Measurements from ENCODE around the gene TBXAS1. TPM values are rescaled to one million over a fixed set of nuclear protein-coding genes. Genes with fewer than 3 reads are reported as not detected.

Gene TBXAS1
- total RNA-seq, 2 experiments from 2014 or later, result 1.5 to 1.8 TPM

DNA sequence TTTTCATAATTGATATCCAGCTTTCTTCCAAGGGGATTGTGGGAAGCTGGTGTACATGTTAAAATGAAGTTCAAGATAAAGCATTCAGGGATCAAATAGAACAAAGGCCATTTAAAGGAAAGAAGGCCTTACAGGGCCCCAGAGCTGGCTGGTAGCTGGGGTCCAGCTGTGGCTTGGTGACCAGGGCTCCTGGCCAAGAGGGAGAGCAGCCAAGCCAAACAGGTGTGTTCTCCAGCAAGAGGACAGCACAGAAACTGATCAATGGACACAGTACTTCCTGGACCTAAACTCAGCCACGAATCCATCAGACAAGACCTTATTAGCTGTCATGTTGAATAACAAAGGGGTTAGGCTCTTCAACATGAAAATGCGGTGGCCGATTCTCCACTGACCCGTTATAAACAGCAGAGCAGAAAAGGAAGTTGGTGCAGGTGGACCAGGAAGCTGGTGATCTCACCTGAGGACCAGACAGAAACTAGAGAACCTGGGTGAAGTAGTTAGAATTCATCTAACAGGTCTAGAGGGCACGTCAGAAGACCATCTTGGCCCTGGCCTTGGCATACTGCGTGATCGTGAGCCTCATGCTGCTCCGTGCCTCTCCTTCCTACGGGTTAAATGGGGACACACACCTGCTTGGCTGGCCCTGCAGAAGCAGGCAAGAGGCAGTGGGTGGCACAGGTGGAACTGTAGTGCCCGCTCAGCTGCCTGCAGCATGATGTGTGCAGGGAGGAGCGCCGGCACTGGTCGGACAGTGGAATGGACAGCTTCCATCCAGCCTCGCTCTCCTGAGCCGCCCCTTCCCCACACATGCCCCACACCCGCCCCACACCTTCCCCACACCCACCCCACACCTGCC, 179.9 kb downstream of the TBXAS1 start:
- ChIA-PET CTCF (no interaction called here), POLR2A (no interaction called here)

DNA sequence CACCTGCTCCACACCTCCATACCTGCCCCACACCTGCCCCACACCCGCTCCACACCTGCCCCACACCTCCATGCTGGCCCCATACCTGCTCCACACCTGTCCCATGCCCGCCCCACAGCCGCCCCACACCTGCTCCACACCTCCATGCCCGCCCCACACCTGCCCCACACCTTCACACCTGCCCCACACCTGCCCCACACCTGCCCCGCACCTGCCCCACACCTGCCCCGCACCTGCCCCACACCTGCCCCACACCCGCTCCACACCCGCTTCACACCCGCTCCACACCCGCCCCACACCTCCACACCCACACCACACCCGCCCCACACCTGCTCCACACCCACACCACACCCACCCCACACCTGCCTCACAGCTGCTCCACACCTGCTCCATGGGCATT, 180.7 kb downstream of the TBXAS1 start:
- ChIA-PET CTCF (interaction anchor here (0.6 kb wide), 1 partner anchor 82 kb away, joined by 3 read pairs; no protein-coding TSS in a partner anchor), POLR2A (no interaction called here)

DNA sequence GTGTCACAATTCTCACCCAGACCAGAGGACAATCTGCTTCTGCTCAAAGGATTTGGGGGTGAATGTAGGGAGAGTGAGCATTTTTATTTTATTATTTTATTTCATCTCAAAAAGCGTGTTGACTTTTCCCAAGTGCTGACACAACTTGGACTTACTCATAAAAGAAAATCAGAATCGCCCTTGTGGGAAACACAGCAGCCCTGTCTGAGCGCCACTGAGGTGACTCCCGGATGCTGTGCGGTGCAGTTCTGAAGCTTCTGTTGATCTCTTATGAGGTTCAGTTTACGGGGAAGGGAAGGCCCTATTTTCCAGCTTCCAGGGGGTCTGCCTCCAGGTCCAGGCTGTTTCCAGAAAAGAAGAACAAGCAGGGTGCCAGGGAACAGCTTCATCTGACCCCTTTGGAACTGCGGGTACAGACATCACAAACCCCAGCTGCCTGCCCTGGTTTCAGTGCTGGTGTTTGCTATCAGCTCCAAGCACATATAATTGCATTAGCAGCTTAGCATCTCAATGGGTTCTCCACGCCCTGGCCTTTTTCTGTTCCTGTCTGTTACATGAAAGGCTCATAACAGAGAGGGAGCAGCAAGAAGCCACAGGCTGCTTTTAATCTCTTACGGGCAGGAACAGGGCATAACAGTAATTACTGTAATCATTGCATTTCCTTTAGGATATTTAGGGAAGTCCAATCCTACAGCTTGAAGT, 181.3 kb downstream of the TBXAS1 start:
- ChIA-PET CTCF (interaction anchor here (0.6 kb wide), 1 partner anchor 82 kb away, joined by 3 read pairs; no protein-coding TSS in a partner anchor), POLR2A (no interaction called here)

DNA sequence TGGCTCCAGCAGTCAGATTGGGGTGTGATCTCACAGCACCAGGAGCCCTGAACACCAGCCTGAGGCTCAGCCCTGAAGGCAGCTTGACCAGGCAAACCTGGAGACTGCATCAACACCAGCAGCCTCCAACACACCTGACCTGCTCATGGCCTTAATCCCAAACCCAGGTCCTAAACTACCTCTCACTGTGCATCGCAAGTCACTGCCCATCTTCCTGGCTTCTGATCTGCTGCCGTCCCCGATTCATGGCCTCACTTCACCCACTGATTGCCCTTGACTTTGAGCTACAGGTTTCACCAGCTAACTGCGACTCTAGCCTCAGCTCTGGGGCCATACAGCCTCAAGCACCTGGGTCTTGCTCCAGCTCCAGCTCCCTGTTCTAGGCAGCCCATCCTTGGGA, 184.6 kb downstream of the TBXAS1 start:
- POLR2A ChIA-PET, result interaction anchor here (0.6 kb wide), 1 partner anchor 197 kb away, joined by 3 read pairs; no protein-coding TSS in a partner anchor
- CTCF ChIA-PET, result interaction anchor here (1.3 kb wide), 1 partner anchor 9 kb away, joined by 3 read pairs; no protein-coding TSS in a partner anchor

DNA sequence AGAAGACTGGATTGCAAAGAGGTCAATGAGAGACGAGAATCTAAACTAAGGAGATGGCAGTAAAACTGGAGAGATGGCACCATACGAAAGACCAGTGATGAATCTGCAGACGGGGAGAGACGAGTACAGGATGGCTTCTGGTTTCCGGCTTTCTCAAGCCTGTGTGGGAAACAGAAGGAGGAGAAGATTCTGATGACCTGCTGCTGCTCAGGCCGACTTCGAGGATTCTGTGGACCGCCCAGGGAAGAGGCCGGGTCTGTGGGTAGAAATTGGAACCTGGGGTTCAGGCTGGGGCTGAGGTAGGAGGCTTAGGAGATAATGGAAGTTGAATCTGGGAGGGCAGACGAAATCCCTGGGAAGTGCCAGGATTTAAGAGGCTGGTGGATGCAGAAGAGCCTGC, 185.1 kb downstream of the TBXAS1 start:
- ChIA-PET POLR2A (no interaction called here), CTCF (interaction anchor here (1.3 kb wide), 1 partner anchor 10 kb away, joined by 3 read pairs; no protein-coding TSS in a partner anchor)

DNA sequence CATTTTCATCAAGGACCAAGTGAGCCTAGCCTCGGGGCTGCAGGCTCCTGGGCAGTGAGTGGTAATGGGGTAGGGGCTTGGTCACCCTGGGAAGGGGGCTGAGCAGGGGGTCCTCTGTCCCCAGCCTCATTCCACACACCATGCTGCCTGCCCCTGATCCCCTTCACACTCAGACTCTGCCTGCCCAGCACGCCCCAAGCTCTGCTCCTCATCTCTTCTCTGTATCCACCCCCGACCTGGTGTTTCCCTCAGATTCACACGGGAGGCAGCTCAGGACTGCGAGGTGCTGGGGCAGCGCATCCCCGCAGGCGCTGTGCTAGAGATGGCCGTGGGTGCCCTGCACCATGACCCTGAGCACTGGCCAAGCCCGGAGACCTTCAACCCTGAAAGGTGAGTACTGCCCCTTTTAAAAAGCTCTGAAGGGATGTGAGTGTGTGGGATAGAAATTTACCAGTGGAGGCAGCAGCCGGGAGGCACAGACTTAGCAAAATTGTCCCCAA, 186.5 kb downstream of the TBXAS1 start:
- ChIA-PET POLR2A (no interaction called here), CTCF (interaction anchor here (1.1 kb wide), 1 partner anchor 13 kb away, joined by 3 read pairs; no protein-coding TSS in a partner anchor)

DNA sequence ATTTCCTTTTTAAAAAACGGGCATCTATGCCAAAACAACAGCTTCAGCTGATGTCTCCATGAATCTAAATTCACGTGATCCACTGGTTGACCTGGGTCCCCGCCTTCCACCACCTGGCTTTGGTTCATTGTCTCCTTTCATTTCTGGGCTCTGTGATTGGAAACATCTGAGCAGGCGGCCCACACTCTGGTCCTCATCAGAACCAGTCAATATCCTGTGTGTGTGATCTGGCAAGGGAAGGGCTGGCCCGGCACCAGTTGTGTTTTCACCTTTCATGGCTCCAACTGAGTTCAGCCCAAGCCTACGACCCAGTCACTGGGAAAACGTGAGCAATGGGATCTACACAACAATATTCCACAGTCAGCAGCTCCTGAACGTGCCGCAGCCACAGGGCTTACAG, 187.5 kb downstream of the TBXAS1 start:
- CTCF ChIA-PET, result interaction anchor here (1.1 kb wide), 1 partner anchor 14 kb away, joined by 3 read pairs; no protein-coding TSS in a partner anchor
- POLR2A ChIA-PET, result no interaction called here

DNA sequence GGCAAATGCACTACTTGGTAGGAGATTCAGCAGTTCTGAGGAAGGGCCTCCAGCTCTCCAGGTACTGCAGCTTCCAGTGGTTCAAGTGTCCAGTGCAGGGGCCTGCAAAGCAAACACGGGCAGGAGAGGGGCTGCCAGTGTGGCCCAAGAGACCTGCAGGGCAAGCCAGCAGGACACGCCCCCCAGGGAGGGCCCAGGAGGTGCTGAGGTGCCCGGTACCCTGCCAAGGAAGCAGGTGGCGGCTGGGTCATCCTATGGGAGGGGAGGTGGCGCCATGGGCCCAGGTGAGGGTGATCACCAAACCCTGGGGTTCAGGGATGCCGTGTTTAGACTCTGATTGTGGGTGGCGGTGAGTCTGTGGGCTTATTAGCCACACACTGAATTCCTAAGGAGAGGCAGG, 188.0 kb downstream of the TBXAS1 start:
- POLR2A ChIA-PET, result no interaction called here
- CTCF ChIA-PET, result no interaction called here

DNA sequence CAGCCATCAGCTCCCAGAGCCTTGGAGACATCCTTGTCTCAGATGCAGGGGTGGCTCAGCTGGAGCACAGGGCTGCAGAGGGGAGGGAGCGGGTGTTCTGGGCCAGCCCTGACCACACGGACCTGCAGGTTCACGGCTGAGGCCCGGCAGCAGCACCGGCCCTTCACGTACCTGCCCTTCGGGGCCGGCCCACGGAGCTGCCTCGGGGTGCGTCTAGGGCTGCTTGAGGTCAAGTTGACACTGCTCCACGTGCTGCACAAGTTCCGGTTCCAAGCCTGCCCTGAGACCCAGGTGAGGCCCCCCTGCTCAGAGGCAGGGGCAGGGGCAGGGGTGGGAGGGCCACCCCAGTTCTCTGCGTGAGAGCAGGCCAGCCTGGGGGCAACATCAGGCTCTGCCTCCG, 188.5 kb downstream of the TBXAS1 start:
- CTCF ChIA-PET, result no interaction called here
- POLR2A ChIA-PET, result no interaction called here

DNA sequence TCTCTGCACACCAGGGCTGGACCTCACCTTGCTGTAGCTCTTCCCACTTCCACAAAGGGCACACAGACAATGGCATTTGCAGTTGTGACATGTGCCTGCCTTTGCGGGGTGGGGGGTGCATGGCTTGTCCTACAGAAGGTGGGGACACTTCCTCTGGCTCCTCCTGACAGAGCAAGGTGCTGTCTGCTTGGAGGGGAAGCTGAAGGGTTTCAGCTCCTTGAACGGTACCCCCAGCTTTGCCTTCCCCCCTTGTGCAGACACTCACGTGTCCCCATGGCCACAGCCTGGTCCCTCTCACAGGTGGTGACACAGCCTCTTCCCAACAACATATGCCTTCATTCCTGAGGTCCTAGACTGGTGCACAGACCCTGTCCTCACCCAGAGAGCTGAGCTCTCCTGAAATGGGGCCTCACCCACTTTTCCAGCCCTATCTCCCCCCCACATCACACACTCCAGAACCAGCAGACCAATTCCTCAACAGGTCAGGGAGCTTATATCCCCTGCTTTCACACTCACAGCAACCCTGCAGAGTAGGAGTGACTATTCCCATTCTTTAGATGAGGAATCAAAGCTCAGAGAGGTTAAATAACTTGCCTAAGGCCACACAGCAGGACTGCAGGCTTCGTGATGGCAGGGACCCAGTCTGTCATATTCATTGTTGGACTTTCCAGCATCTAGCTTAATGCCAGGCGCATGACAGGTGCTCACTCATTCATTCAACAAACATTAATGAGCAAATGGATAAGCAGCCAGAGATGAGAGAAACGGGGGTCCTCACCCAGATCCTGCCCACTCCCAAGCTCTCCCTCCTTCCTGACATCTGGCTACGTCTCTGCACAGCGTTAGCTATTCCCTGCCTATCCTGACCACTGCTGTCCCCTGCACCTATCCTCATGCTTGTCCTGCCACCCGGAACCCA, 189.3 kb downstream of the TBXAS1 start:
- CTCF ChIA-PET, result no interaction called here
- POLR2A ChIA-PET, result no interaction called here

DNA sequence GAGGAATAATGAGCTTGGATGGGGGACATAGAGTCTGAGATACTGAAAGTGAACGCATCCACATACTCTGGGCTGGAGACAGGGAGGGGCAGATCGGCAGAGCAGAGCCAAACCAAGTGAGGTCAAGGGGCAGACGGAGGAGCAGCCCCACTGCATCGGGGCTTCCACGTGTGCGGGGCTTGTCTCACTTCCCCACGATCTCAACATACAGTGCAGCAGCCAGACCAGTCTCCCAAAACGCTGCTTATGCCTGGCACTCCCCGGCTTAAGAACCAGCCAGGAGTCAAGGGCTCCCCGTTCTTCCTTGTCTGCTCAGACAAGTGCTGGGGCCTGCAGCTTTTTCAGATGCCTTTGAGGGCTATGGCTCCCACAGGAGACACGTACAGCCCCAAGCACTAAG, 190.1 kb downstream of the TBXAS1 start:
- CTCF ChIA-PET, result no interaction called here

DNA sequence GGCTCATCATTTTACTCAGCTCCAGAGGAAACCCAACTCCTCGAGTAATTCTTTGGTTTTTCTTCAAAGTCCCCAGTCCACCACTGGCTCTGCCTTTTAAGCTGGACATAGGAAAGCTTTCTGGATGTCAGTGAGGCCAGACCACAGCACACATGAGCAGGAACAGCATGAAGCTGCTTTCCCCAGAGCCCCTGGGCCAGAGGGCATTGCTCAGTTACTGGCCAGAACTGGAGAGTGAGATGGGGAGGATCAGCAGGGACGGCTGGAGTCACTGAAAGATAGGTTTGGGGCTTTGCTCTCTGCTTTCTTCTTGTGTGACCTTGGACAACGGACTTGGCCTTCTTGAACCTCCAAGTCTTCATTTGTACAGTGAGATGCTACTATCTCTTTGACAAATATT, 190.5 kb downstream of the TBXAS1 start:
- POLR2A ChIA-PET, result no interaction called here
- CTCF ChIA-PET, result no interaction called here

More for the DNA sequence above, 190.1 kb downstream of the TBXAS1 start:
- POLR2A ChIA-PET, result no interaction called here

DNA sequence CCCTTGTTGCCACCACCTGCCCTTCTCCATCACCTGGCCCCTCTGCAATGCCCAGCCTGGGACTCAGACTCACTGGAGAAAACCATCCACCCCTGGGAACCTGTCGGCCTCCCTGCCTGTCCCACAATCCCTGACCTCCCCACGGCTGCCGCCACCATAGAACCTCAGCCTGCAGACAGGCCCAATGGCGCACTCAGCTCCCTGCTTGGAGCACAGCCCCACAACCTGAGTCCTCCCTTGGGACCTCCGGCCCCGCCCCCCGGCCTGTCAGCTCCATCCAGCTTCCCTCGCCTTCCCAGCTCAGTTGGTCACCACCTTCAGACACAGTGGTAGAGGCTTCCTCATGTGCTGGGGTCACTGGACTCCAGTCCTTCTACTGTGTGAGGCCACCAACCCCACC, 192.5 kb downstream of the TBXAS1 start:
- ChIA-PET CTCF (no interaction called here), POLR2A (no interaction called here)

DNA sequence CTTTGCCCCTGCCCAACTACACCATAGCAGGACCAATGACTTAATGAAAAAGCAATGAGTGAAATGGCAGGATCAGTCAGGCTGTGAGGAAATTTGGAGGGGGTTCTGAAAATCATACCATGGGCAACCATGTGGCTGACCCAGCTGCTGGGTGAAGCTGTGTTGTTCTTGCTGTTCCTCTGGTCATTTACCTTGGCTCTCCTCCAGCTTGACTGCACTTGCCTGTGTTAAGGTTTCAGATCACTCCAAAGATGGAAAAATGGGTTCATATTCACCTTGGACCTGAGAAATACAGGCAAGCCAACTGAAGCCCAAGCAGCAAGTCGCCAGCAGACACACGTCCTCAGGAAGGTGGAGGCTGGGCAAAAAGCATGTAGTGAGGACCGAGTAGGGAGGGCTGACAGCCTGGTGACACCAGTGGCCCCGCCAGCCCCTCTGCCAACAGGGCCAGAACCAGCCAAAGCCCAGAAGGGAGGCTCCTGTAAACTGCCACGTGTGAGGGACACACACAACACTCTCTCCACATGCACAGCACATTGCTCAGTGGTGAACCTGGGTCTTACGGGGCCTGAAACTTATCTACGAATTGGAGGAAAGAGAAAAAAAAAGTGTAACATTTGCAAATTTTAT, 193.6 kb downstream of the TBXAS1 start:
- POLR2A ChIA-PET, result no interaction called here
- CTCF ChIA-PET, result no interaction called here

DNA sequence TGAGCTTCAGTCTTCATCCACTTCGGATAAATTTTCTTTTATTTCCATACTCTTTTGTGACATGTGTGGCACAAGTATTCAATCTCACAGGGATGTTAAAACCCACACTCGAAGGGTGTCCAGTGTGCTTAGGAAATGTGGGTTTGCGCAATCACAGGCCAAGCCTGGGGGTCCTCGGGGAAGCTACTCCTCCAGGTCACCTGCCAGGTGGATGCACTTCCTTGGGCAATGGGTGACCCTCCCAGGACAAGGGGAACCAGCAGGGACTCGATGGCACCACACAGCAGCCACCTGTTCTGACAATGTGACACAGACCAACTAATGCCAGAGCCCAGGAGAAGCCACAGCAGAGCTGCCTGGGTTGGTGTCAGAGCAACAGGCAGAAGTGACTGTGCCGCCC, 194.7 kb downstream of the TBXAS1 start:
- CTCF ChIA-PET, result no interaction called here
- POLR2A ChIA-PET, result no interaction called here

DNA sequence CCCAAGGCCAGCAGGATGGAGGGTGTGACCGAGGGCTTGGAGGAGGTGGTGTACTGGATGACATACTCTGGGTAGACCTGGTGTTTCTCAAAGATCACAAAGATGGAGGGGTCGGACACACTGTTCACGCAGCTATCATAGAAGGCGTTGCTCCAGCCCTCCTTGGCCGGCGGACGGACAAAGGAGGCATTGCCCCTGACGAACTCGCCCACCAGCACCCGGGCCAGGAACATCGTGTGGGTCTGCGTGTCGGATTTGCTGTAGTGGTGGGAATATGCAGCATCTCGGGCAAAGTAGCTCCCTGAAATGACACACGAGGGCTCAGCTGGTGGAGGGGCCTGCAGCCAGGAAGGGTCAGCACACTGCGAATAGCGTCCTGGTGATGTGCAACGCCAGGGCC, 195.5 kb downstream of the TBXAS1 start:
- POLR2A ChIA-PET, result no interaction called here
- CTCF ChIA-PET, result no interaction called here

DNA sequence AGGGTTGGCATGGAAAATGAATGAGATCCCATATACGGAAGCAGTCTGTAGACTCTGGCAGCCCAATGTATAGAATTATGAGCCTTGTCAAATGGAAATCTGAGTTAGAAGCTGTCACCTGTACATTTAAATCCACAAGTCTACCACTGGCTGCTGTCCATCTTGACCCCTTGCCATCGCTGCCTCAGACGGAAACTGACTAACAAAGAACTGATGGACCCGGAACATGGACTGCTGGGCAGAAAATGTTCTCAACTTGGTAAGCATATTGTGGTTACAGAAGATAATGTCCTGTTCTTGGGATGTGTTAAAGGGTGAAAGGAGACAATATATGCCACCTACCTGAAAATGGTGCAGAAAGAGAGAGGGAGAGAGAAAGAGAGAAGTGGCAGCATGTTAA, 196.2 kb downstream of the TBXAS1 start:
- ChIA-PET CTCF (no interaction called here), POLR2A (no interaction called here)

DNA sequence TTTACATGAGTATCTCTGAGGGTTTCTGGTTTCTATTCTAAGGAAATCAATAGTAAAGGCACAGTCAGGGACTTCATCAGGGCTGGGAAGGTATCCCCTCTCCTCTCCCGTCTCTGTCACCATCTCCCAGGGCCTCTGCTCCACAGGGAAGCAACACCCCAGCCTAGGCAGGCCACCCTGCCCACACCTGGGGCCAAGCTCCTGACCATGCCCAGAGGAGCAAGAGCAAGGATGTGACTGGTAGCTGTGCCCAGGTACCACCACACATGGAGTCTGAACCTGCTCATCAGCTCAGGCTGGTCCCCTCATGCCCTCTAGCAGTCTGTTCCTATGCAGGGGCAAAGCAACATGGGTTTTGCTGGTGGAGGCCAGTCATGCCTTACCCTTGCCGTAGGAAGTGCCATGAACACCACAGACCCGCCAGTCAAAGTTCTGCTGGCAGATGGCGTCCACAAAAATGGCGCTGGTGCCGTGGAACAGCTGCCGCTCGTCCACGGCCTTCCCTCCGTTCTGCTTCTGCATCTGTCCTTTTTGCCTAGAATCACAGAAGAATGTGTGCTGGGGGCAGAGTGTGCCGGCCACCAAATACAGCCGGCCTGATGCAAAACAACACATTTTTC, 196.9 kb downstream of the TBXAS1 start:
- POLR2A ChIA-PET, result no interaction called here
- CTCF ChIA-PET, result no interaction called here

DNA sequence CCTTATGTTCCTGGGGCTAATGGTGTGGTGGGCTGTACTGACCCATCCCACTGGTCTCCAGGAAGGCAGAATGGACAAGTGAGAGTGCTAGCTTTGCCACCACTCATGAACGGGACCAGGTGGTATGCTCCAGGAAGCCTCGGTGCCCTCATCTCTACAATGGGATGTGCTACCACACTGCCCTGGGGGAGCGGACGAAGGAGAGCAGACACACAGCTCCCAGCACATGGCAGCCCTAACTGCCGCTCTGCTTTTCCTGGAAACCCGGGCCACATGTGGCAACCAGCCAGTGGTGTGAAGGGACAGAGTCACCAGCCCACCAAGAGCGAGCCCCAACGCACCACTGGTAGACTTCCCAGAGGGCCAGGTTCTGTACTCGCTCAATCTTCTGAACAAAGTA, 197.9 kb downstream of the TBXAS1 start:
- POLR2A ChIA-PET, result no interaction called here
- CTCF ChIA-PET, result no interaction called here
